Body of pancreas (tissue), 4 donors: ENCODE data around the gene ETV1. TPM values are rescaled to one million over a fixed set of nuclear protein-coding genes. Genes with fewer than 3 reads are reported as not detected.

Source experiments
- ATAC-seq: fragments of 150-250 bp; one replicate; pipeline ENCODE4 v1.9.1; 2016
- DNase-seq, 4 donors: peaks; one replicate each; pipeline ENCODE4 v3.0.0-alpha.2; 2019
- H3K27ac ChIP-seq, 4 donors: fragments of 200-600 bp; sonication (generic); 1 replicate in 3 of 4; 2 replicates in 1 of 4; pipeline versions ENCODE4 v1.5.1 to v1.6.1; 2016 to 2019; ENCODE audit warnings: mild to moderate bottlenecking in 1 of 4, mixed read lengths in 1 of 4, moderate library complexity in 1 of 4
- H3K27me3 ChIP-seq, 2 donors: fragments of 200-600 bp; sonication (generic); one replicate each; pipeline ENCODE4 v1.6.0; 2016; ENCODE audit warnings: mild to moderate bottlenecking in 1 of 2
- H3K36me3 ChIP-seq, 2 donors: fragments of 200-600 bp; sonication (generic); replicated peaks in 1 of 2; 2 replicates each; pipeline ENCODE4 v1.5.1; 2016; ENCODE audit warnings: low read depth in 2 of 2; ENCODE audit not compliant: insufficient read depth in 1 of 2
- H3K4me1 ChIP-seq: fragments of 200-600 bp; sonication (generic); one replicate; pipeline ENCODE4 v1.6.0; 2016
- H3K4me3 ChIP-seq, 2 donors: fragments of 200-600 bp; sonication (generic); 1 replicate in 1 of 2; 2 replicates in 1 of 2; pipeline ENCODE4 v1.5.1; 2016 to 2019
- H3K9me3 ChIP-seq, 3 donors: fragments of 200-600 bp; sonication (generic); 1 replicate in 2 of 3; 2 replicates in 1 of 3; pipeline ENCODE4 v1.5.1; 2016
- CTCF ChIP-seq, 7 experiments: fragments of 450-650 bp in 4 of 7; fragments of 200-600 bp in 3 of 7; sonication (generic) in 3 of 7; IDR thresholded peaks; one replicate each; pipeline ENCODE4 v1.5.1; 2016 to 2019; ENCODE audit warnings: antibody characterized with exemption in 7 of 7
- POLR2A ChIP-seq, 3 donors: fragments of 450-650 bp; IDR thresholded peaks; one replicate each; pipeline ENCODE4 v1.6.1; 2016; ENCODE audit warnings: antibody characterized with exemption in 3 of 3, mild to moderate bottlenecking in 2 of 3
- WGBS, 2 donors: methylation state at CpG; one replicate each; pipeline ENCODE4 v1.1.5; 2017; 5-methylcytosine and 5-hydroxymethylcytosine counted together
- intact Hi-C: fragments of 100-400 bp; cut with DNase I; formaldehyde crosslinking; loops from one replicate; pipeline ENCODE4 v1.15.1; 2023
- total RNA-seq, 2 donors: library from RNA; depleted of rRNA; stranded (reverse); fragments of >200 nt; gene quantifications; one replicate each; pipeline ENCODE4 v1.1.0, GENCODE V29; 2016

The ETV1 gene
- total RNA-seq, 2 donors from 2014 or later = 2.6 TPM

- TF ChIP-seq POLR2A (IDR thresholded peaks at IDR 0.05) (no peak), CTCF (IDR thresholded peaks at IDR 0.05) (no peak)
- ATAC-seq = no peak
- intact Hi-C loops = no loop called here
These were observed 113.9 kb downstream of the ETV1 start for GRCh38 chr7:13875496-13876074.

GRCh38 chr7:13874783-13875182 lies 114.7 kb downstream of the ETV1 start:
- WGBS, 2 donors = 25 to 32% methylated on average over 2 of the region's 2 CpGs
- H3K4me1 ChIP-seq = no peaks in the 10 kb centered on the region
- no peaks in the 10 kb centered on the region for H3K36me3 ChIP-seq
- TF ChIP-seq POLR2A (IDR thresholded peaks at IDR 0.05) (no peak), CTCF (IDR thresholded peaks at IDR 0.05) (no peak)
- no peaks in the 10 kb centered on the region for H3K9me3 ChIP-seq
- ATAC-seq (no peak), DNase-seq (no peak)
- no peak overlapping the region for H3K4me3 ChIP-seq
- intact Hi-C loops = no loop called here
- no peak overlapping the region for H3K27ac ChIP-seq
- H3K27me3 ChIP-seq = no peaks in the 10 kb centered on the region

More at GRCh38 chr7:13875496-13876074, 113.9 kb downstream of the ETV1 start:
- Histone ChIP-seq H3K4me3 (no peak overlapping the region), H3K36me3 (no peaks in the 10 kb centered on the region), H3K4me1 (no peaks in the 10 kb centered on the region), H3K27me3 (no peaks in the 10 kb centered on the region), H3K27ac (no peak overlapping the region), H3K9me3 (no peaks in the 10 kb centered on the region)
- no peak for DNase-seq
- 44 to 53% methylated on average over 5 of the region's 5 CpGs for WGBS, 2 donors

- no peaks in the 10 kb centered on the region for H3K4me1 ChIP-seq
- TF ChIP-seq POLR2A (IDR thresholded peaks at IDR 0.05) (no peak), CTCF (IDR thresholded peaks at IDR 0.05) (no peak)
- no peaks in the 10 kb centered on the region for H3K36me3 ChIP-seq
- no peak overlapping the region for H3K4me3 ChIP-seq
- DNase-seq (no peak), ATAC-seq (no peak)
- H3K27me3 ChIP-seq = no peaks in the 10 kb centered on the region
- intact Hi-C loops = no loop called here
- no peak overlapping the region for H3K27ac ChIP-seq
- no peaks in the 10 kb centered on the region for H3K9me3 ChIP-seq
These were observed 116.8 kb downstream of the ETV1 start for GRCh38 chr7:13872709-13873108.

GRCh38 chr7:13871008-13871407 lies 118.5 kb downstream of the ETV1 start:
- intact Hi-C loops = no loop called here
- DNase-seq (no peak), ATAC-seq (no peak)
- Histone ChIP-seq H3K4me3 (no peak overlapping the region), H3K27ac (no peak overlapping the region), H3K4me1 (no peaks in the 10 kb centered on the region), H3K36me3 (no peaks in the 10 kb centered on the region), H3K27me3 (no peaks in the 10 kb centered on the region), H3K9me3 (no peaks in the 10 kb centered on the region)
- TF ChIP-seq POLR2A (IDR thresholded peaks at IDR 0.05) = no peak
- no peak for TF ChIP-seq CTCF (IDR thresholded peaks at IDR 0.05)

- Histone ChIP-seq H3K4me1 (no peaks in the 10 kb centered on the region), H3K36me3 (no peaks in the 10 kb centered on the region), H3K27me3 (no peaks in the 10 kb centered on the region), H3K9me3 (no peaks in the 10 kb centered on the region), H3K4me3 (no peak overlapping the region), H3K27ac (no peak overlapping the region)
- intact Hi-C loops = no loop called here
- 71 to 83% methylated on average over 2 of the region's 2 CpGs for WGBS, 2 donors
- DNase-seq (no peak), ATAC-seq (no peak)
- TF ChIP-seq POLR2A (IDR thresholded peaks at IDR 0.05) (no peak), CTCF (IDR thresholded peaks at IDR 0.05) (no peak)
These were observed 128.7 kb downstream of the ETV1 start for GRCh38 chr7:13860734-13861133.
